ENCODE measurements around the gene TMEM240.
"Not testable (repeated sequence)": the region's sequence is repeated elsewhere in the genome, so short reads cannot be mapped to it uniquely, and the experiment has no call there.

TMEM240 gene

DNA sequence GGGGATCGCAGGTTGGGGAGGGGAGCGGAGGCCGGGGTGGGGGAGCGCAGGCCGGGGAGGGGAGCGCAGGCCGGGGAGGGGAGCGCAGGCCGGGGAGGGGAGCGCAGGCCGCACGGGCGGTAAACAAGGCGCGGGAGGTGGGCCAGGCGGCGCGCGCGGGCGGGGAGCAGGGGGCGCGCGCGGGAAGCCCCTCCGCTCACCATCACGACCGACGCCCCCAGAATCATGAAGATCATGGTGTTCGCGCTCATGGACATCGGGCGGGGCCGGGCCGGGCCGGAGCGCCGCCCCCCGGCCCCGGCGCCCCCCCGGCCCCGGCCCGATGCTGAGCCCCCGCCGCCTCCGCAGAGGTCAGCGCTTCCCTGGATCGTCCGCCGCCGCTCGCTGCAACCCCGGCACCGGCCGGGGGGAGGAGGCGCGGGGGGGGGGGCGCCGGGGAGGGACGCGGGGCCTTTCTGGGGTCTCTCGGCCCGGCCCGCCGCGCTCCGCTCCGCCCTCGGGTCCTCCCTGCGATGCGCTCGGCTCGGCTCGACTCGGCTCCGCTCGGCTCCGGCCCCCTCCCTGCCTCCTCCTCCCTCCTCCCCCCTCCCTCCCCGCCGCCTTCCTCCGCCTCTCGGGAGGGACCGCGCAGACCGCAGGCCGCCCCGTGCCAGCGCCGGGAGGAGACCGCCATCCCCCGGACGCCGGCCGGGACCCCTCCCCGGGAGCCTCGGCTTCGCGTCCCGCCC, at the start of gene TMEM240:
Gene TMEM240, minus strand, starts transcription at position 535 of the 728 bp plus-strand sequence. Its CDS starts 278 bp downstream, at position 257.
- peak; percentile 3 for DNase-seq

DNA sequence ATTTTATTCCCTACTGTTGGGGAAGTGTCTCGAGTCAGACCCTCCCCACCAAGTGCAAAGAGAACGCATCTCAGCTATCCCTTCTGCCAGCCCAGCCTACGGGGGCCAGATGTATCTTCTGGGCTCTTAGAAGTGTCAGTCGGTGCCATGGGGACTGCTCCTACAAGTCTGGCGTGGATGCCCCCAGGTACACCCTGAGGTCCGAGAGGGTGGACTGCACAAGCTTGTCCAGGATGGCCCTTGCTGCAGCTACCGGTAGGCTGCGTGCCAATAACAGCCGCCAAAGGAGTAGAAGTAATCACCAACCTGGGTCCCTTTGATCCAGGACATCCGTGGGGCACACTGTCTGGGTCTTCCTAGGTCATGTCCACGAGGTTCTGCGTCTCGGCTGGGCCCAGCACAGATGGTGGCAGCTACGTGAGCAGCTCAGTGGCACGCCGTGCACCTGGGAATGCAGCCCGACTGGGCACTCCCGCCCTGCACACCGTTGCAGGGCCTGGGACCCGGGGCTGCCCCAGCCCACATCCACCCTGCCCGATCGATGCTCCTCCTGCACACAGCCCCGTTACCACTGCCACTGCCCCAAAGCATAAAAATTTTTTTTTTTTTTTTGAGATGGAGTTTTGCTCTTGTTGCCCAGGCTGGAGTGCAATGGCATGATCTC, 43.1 kb upstream of the TMEM240 start:
- no peak for DNase-seq

DNA sequence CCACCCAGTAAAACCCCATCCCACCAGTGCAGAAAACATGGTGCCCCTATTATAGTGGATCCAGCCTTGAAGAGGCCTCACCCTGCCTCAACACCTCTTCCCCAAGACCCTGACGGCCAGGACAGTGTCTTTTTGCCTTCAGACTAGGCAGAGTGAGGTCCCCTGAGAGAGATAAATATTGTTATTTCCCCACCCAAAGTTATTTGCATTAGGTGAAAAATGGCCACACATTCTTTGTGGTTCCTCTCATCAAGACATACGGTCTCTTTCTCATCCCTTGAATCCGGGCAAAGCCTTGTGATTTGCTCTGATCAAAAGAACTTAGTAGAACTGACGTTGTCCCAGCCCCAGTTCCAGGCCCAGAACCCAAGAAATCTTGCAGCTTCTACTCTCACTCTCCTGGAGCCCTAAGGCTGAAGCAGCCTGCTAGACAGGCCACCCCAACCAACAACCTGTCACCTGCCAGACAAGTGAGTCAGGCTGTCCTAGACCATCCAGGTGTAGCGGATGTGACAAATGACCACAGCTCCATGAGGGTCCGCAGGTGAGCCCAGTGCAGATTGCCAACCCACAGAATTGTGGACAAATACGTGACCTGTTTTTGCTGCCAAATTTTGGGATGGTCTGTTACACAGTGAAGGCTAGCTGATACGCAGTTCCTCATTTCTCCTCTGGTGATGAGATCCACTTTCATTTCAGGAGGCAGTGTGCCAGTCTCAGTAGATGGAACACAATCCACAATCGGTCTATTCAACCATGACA, 42.3 kb upstream of the TMEM240 start:
- DNase-seq = no peak

DNA sequence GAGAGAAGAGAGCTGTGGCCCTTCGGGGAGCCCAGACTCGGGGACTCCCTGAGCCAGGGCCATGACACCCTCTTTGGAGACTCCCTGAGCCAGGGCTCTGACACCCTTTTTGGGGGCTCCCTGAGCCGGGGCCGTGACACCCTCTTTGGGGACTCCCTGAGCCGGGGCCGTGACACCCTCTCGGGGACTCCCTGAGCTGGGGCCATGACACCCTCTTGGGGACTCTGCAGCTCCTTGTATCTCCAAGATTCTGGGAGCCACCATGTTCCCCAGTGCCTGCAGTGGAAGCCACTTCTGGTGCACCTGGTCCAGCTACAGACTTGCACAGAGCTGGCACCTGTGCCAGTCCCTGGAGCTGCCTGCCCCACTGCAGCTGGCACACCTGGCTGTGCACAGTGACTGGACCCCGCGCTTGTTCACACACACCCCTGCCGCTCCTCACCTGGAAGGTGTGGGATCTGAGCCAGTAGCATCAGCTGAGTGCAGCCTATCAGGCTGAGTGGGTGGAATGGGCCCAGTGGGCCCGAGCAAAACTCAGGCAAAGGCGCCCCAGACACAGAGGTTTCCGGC, 38.0 kb upstream of the TMEM240 start:
- no peak for DNase-seq

GRCh38 chr1:1577367-1578011, 37.1 kb upstream of the TMEM240 start:
- no peak for DNase-seq

GRCh38 chr1:1574721-1575537, 34.5 kb upstream of the TMEM240 start, which contains the start of gene SSU72:
TSS of gene SSU72 (minus strand) at chr1:1574863. CDS start at chr1:1574557, 306 bp downstream.
- peak; percentile 75 for DNase-seq

DNA sequence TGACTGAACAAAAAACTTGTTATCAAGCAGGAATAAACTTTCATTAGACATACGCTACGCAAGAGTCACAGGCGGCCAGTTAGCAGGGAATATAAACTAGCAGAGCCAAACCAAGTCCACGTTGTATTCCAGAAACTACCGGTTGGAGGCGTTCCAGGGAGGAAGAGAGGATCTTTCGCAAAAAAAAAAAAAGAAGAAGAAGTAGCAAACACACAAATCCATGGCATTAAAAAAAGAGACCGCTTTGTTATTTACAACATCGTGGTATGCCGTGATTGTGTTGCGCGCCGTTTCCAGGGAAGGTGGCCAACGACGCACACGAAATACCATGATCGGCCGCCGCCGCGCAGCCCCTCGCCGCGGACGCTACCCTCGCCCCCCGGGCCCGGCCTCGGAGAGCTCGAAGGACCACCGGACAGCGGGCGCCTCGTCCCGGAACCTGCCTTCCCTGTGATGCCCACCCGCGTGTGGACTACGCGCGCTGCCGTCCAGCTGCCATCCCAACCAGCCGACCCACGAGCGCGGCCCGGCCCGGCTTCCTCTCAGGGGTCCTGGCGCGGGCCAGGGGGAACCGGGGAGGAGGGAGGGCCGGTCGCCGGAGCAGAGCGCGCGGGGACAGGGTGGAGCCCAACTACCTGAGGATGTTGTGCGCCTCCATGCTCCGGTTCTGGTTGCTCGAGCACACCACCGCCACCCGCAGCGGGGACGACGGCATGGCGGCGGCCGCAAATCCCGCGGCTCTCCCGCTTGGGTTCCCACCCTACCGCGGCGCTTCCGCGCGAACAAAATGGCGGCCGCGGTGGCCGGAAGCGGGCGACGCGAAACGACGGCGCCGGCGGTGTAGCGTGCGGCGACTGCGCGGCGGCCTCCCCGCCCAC, 33.7 kb upstream of the TMEM240 start:
- peak; percentile 50 for DNase-seq

- no peak for DNase-seq
Observed at GRCh38 chr1:1569341-1569740, 28.9 kb upstream of the TMEM240 start.

GRCh38 chr1:1567891-1568291, 27.5 kb upstream of the TMEM240 start:
- DNase-seq = no peak

- no peak for DNase-seq
Observed at GRCh38 chr1:1567152-1567875, 26.9 kb upstream of the TMEM240 start.

DNA sequence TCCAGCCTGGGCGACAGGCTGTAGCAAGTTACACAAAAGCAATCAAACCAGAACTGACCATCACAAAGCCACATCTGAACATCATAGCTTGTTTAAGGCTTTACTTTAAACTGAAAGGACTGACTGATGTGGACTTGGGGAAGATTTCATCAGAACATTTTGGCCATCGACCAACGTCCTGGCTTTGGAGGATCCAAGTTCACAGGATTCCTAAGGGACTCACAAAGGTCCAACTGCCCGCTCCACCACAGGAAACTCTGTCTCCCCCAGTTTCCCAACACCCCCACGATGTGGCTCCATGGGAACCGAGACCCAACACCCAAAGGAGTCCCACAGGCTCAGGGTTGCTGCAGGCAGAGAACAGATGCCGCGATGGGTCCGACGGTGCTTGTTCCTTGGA, 24.9 kb upstream of the TMEM240 start:
- DNase-seq = no peak

- DNase-seq = no peak
Observed at GRCh38 chr1:1564268-1564667, 23.8 kb upstream of the TMEM240 start.

DNA sequence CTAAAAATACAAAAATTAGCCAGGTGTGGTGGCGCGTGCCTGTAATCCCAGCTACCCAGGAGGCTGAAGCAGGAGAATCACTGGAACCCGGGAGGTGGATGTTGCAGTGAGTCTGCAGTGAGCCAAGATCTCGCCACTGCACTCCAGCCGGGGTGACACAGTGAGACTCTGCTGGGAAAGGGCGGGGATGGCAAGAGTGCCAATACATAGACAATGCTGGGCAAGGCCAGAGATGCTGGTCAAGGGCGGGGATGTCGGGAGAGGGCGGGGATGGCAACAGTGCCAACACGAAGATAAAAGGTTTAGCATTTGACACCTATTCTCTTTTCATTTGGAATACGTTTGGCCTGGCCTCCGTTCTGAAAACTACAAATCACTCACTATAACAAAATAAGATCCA, 23.3 kb upstream of the TMEM240 start:
- DNase-seq = no peak

GRCh38 chr1:1562556-1563195, 22.3 kb upstream of the TMEM240 start:
- DNase-seq = no peak

DNA sequence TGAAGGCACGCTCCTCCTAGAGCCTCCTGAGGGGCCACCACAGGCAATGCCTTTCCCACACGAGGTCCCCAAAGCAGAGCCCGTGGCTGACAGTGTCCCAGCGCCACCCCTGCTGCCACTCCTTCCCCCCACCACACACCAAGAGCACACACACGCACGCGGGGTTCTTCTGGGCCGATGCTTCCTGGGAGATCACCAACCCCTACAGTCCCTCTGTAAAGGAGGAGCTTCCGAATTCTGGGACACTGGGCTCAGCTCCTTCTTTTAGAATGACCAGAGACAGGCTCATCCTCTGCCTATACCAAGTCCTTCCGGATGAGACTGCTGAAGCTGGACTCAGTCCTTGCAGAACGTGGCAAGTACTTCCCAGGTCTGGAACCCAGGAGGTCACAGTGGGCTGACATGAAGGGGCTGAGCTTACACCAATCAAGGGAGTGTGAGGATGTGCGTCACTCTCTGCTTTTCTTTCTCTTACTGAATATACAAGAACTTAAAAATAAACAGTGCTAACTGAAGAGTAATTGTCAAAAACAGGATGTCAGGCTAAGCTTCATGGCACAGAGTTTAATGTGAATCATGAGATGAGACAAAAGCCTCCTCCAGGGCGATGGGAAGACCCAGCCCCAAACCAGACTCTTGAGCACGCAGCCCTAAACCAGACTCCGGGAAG, 21.5 kb upstream of the TMEM240 start:
- no peak for DNase-seq

- DNase-seq = no peak
Observed at GRCh38 chr1:1560178-1560577, 19.8 kb upstream of the TMEM240 start.

DNA sequence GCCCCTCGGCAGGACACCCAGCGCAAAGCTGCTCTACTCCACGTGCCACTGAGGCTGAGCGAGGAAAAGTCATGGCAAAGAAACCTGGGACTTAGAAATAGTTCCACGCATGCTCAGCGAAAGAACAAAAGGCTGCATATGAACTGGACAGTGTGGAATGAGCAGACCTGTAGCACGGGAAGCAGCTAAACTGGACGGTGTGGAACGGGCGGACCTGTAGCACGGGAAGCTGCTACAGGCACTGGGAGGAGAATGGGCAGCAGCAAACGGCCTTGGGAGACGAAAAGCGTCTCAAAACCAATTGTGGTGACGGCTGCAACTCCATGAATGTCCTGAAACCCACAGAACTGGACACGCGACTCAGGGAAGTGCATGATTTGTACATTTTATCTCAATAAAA, 18.6 kb upstream of the TMEM240 start:
- DNase-seq = no peak

DNA sequence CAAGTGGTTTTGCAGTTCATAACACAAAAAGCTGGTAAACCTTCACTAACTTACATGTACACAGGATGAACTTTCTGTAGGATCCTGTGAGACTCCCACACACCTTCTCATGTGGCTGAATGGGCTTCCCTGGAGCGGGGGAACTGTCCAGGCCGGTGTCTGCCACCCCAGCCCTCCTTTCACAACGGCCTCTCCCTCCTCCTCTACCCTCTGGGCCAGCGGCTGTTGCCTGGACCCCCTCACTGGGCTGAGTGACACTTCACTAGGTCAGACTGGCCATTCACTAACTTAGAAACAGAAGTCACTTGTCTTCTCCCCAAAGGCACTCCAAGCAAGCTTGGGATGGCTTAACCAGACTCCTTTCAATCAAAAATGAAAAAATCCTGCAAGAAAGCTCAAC, 18.2 kb upstream of the TMEM240 start:
- no peak for DNase-seq

- not testable (repeated sequence) for DNase-seq
Observed at GRCh38 chr1:1557688-1558087, 17.3 kb upstream of the TMEM240 start.

All from kidney glomerular epithelial cell (primary cell).